22Rv1 (cell line): ENCODE measurements around the gene RPL10.

ENCODE experiments used
- CTCF ChIP-seq: fragments of 450-650 bp; IDR thresholded peaks from 2 replicates; pipeline ENCODE4 v1.5.1; 2017; ENCODE audit warnings: mild to moderate bottlenecking
- ZFX ChIP-seq: fragments of 450-650 bp; IDR thresholded peaks from 2 replicates; pipeline ENCODE4 v1.6.1; 2017; ENCODE audit warnings: antibody characterized with exemption, borderline replicate concordance

GRCh38 chrX:154372612-154373022 lies 25.6 kb upstream of the RPL10 start:
- TF ChIP-seq CTCF, result no peak
- TF ChIP-seq ZFX, result no peak
